Esophagus muscularis mucosa (tissue), 3 donors: ENCODE data around the gene HENMT1.

ENCODE experiments used
- POLR2AphosphoS5 ChIP-seq, 2 donors: sonication (generic); formaldehyde crosslinking; IDR thresholded peaks; one replicate each; pipeline ENCODE4 v1.6.1; 2017; ENCODE audit warnings: antibody characterized with exemption in 2 of 2
- TF ChIP-seq, protein P1 (sequence below), 3 experiments: fragments of 200-600 bp in 2 of 3; fragments of 450-650 bp in 1 of 3; sonication (generic) in 2 of 3; IDR thresholded peaks; one replicate each; pipeline ENCODE4 v1.5.1; 2017 to 2019; ENCODE audit warnings: antibody characterized with exemption in 3 of 3, mild to moderate bottlenecking in 2 of 3, moderate library complexity in 1 of 3

DNA sequence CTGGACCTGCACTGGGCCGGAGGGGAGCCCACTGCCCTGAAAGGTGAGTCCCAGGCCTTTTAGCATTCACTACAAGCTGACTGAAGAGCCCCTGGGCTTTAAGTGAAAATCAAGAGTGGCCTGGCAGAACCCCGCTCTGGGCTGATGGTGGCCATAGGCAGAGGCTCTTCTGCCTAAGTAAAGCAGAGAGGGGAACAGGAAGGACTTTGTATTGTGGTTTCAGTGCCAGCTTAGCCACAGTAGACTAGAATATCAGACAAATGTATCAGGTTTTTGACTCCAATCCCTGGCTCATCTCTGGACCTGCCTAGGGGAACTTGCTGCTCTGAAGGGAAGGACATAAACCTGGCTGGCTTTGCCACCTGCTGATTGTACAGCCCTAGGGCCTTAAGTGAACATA lies 10.2 kb upstream of the HENMT1 start:
- TF ChIP-seq, protein P1, sequence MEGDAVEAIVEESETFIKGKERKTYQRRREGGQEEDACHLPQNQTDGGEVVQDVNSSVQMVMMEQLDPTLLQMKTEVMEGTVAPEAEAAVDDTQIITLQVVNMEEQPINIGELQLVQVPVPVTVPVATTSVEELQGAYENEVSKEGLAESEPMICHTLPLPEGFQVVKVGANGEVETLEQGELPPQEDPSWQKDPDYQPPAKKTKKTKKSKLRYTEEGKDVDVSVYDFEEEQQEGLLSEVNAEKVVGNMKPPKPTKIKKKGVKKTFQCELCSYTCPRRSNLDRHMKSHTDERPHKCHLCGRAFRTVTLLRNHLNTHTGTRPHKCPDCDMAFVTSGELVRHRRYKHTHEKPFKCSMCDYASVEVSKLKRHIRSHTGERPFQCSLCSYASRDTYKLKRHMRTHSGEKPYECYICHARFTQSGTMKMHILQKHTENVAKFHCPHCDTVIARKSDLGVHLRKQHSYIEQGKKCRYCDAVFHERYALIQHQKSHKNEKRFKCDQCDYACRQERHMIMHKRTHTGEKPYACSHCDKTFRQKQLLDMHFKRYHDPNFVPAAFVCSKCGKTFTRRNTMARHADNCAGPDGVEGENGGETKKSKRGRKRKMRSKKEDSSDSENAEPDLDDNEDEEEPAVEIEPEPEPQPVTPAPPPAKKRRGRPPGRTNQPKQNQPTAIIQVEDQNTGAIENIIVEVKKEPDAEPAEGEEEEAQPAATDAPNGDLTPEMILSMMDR (IDR thresholded peaks at IDR 0.05): no peak
- no peak for TF ChIP-seq POLR2AphosphoS5 (IDR thresholded peaks at IDR 0.05)
